GM12878 (cell line): ENCODE results near the gene SIX5.

ENCODE experiments used
- BHLHE40 ChIP-seq, 2 experiments: fragments of 450-650 bp in 1 of 2; IDR thresholded peaks; 2 replicates each; pipeline ENCODE4 v1.6.1; 2011 to 2017; ENCODE audit warnings: low read depth in 2 of 2, borderline replicate concordance in 1 of 2, improper control_type of control experiment in 1 of 2, low read length in 1 of 2, mild to moderate bottlenecking in 1 of 2
- CTCF ChIP-seq, 3 experiments: IDR thresholded peaks in 2 of 3; conservative IDR thresholded peaks in 1 of 3; 2 replicates each; pipeline ENCODE4 v1.5.1; 2011; ENCODE audit warnings: low read depth in 3 of 3, low read length in 3 of 3, mild to moderate bottlenecking in 3 of 3, control low read depth in 2 of 3, moderate library complexity in 2 of 3, inconsistent platforms in 1 of 3, mixed read lengths in 1 of 3; ENCODE audit not compliant: control insufficient read depth in 2 of 3, insufficient read depth in 1 of 3; ENCODE audit errors: extremely low read depth in 1 of 3
- EZH2 ChIP-seq: IDR thresholded peaks from 2 replicates; pipeline ENCODE4 v1.6.1; 2012; ENCODE audit warnings: low read depth, mild to moderate bottlenecking, control low read depth, inconsistent platforms, low read length, borderline replicate concordance; ENCODE audit not compliant: control insufficient read depth
- KAT2A ChIP-seq: conservative IDR thresholded peaks from 2 replicates; pipeline ENCODE4 v1.6.1; 2011; ENCODE audit warnings: low read depth, low read length; ENCODE audit not compliant: control insufficient read depth
- POLR2A ChIP-seq: IDR thresholded peaks from 2 replicates; pipeline ENCODE4 v1.6.1; 2011; ENCODE audit warnings: low read depth, mild to moderate bottlenecking, low read length
- POLR2AphosphoS5 ChIP-seq: IDR thresholded peaks from 2 replicates; pipeline ENCODE4 v1.6.1; 2011; ENCODE audit warnings: mild to moderate bottlenecking, low read length, inconsistent platforms
- USF2 ChIP-seq: IDR thresholded peaks from 2 replicates; pipeline ENCODE4 v1.6.1; 2011; ENCODE audit warnings: low read depth, low read length, improper control_type of control experiment, borderline replicate concordance
- ZNF592 ChIP-seq: fragments of 450-650 bp; IDR thresholded peaks from 2 replicates; pipeline ENCODE4 v1.6.1; 2017; ENCODE audit warnings: mild to moderate bottlenecking, moderate library complexity
- ZZZ3 ChIP-seq: IDR thresholded peaks from 2 replicates; pipeline ENCODE4 v1.6.1; 2011; ENCODE audit warnings: low read depth; ENCODE audit not compliant: control insufficient read depth, insufficient read length
- TF ChIP-seq, protein P1 (sequence below): IDR thresholded peaks from 2 replicates; pipeline ENCODE4 v1.6.1; 2012; ENCODE audit warnings: low read depth, low read length, improper control_type of control experiment
- TF ChIP-seq, protein P2 (sequence below): fragments of 150-350 bp; IDR thresholded peaks from 2 replicates; pipeline ENCODE4 v1.6.1; 2016; ENCODE audit warnings: low read depth, low read length

DNA sequence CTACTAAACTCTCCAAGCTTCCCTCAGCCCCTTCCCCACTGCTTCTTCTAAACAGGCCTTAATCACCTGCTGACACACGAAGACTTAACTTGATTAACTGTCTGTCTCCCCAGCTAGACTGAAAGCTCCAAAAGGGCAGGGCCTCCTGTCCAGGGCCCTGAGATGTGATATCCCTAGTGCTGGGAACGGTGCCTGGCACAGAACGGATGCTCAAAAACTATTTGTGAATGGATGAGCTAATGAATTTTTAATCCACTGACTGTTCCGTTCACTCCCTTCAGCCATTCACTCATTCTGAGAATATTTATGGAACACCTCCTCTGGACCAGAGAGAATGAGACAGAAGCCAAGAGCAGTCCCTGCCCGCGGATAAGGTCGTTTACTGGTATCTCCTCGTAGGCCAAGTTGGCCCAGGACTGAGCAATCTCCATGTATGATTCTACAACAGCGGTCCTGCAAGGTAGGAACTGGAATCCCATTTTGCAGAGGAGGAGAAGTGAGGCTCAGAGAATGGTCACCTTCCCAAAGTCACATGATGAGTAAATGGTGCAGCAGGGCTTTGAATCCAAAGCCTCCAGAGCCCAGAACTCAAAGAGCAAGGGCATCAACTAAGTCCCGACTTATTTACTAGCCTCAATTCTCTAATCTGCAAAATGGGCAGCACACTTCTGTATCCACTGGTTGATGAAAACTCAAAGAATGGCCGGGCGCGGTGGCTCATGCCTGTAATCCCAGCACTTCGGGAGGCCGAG lies 20.2 kb upstream of the SIX5 start:
- no peak for TF ChIP-seq CTCF (IDR thresholded peaks at IDR 0.05 in 2 of 3, conservative IDR thresholded peaks at IDR 0.05 in 1 of 3; ENCODE audit: control insufficient read depth in 2 of 3, extremely low read depth in 1 of 3, insufficient read depth in 1 of 3, low read depth in 3 of 3, low read length in 3 of 3)
- TF ChIP-seq ZNF592 = no peak
- TF ChIP-seq, protein P1, sequence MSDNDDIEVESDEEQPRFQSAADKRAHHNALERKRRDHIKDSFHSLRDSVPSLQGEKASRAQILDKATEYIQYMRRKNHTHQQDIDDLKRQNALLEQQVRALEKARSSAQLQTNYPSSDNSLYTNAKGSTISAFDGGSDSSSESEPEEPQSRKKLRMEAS = no peak
- TF ChIP-seq BHLHE40 (IDR thresholded peaks at IDR 0.05; ENCODE audit: borderline replicate concordance in 1 of 2, low read depth in 2 of 2, low read length in 1 of 2) = no peak
- TF ChIP-seq KAT2A = no peak
- TF ChIP-seq POLR2AphosphoS5 = no peak
- no peak for TF ChIP-seq POLR2A
- TF ChIP-seq ZZZ3 = no peak
- no peak for TF ChIP-seq USF2
- no peak for TF ChIP-seq EZH2
- TF ChIP-seq, protein P2, sequence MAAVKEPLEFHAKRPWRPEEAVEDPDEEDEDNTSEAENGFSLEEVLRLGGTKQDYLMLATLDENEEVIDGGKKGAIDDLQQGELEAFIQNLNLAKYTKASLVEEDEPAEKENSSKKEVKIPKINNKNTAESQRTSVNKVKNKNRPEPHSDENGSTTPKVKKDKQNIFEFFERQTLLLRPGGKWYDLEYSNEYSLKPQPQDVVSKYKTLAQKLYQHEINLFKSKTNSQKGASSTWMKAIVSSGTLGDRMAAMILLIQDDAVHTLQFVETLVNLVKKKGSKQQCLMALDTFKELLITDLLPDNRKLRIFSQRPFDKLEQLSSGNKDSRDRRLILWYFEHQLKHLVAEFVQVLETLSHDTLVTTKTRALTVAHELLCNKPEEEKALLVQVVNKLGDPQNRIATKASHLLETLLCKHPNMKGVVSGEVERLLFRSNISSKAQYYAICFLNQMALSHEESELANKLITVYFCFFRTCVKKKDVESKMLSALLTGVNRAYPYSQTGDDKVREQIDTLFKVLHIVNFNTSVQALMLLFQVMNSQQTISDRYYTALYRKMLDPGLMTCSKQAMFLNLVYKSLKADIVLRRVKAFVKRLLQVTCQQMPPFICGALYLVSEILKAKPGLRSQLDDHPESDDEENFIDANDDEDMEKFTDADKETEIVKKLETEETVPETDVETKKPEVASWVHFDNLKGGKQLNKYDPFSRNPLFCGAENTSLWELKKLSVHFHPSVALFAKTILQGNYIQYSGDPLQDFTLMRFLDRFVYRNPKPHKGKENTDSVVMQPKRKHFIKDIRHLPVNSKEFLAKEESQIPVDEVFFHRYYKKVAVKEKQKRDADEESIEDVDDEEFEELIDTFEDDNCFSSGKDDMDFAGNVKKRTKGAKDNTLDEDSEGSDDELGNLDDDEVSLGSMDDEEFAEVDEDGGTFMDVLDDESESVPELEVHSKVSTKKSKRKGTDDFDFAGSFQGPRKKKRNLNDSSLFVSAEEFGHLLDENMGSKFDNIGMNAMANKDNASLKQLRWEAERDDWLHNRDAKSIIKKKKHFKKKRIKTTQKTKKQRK = no peak
